Right atrium auricular region (tissue), 2 donors: ENCODE data around the gene MAP2K5. TPM values are rescaled to one million over a fixed set of nuclear protein-coding genes. Genes with fewer than 3 reads are reported as not detected.

Experiments used
- DNase-seq: peaks from one replicate; pipeline ENCODE4 v3.0.0-alpha.2; 2019; ENCODE audit warnings: low spot score
- H3K27ac ChIP-seq, 2 donors: fragments of 200-600 bp; sonication (generic); 1 replicate in 1 of 2; 2 replicates in 1 of 2; pipeline ENCODE4 v1.5.1; 2016 to 2019
- H3K27me3 ChIP-seq, 2 donors: fragments of 200-600 bp; sonication (generic); one replicate each; pipeline versions ENCODE4 v1.5.1 to v1.6.0; 2017 to 2019
- H3K36me3 ChIP-seq: fragments of 200-600 bp; sonication (generic); one replicate; pipeline ENCODE4 v1.5.1; 2016
- H3K4me1 ChIP-seq, 2 donors: fragments of 200-600 bp; sonication (generic); one replicate each; pipeline versions ENCODE4 v1.5.1 to v1.6.0; 2017 to 2019
- H3K4me3 ChIP-seq, 2 donors: fragments of 200-600 bp; sonication (generic); 1 replicate in 1 of 2; 2 replicates in 1 of 2; pipeline ENCODE4 v1.5.1; 2017 to 2019; ENCODE audit warnings: mild to moderate bottlenecking in 1 of 2, moderate library complexity in 1 of 2
- H3K9me3 ChIP-seq, 2 donors: fragments of 200-600 bp; sonication (generic); one replicate each; pipeline ENCODE4 v1.5.1; 2019
- total RNA-seq, 2 donors: library from RNA; depleted of rRNA; stranded (reverse); fragments of >200 nt; gene quantifications; one replicate each; pipeline ENCODE4 v1.1.0, GENCODE V29; 2016
- TF ChIP-seq, protein P1 (sequence below), 2 donors: fragments of 200-600 bp; sonication (generic); IDR thresholded peaks; one replicate each; pipeline ENCODE4 v1.5.1; 2019; ENCODE audit warnings: antibody characterized with exemption in 2 of 2

Gene MAP2K5
- 1 to 10 TPM; 5.8 to 6.7 TPM for total RNA-seq

GRCh38 chr15:67542420-67543347 lies at the start of gene MAP2K5:
Gene MAP2K5, plus strand, starts transcription at chr15:67542703. Its CDS starts 633 bp downstream, at chr15:67543336.
- peak; percentile 87 for DNase-seq
- Histone ChIP-seq H3K4me3 (peak within 1 kb of the TSS; percentile 74 to 85), H3K9me3 (no peaks in the 10 kb centered on the region), H3K4me1 (peaks cover 0 to 27% of the 10 kb centered on the region in 2 donors), H3K27ac (peak within 1 kb of the TSS; percentile 88), H3K27me3 (no peaks in the 10 kb centered on the region), H3K36me3 (no peaks in the 10 kb centered on the region)
- TF ChIP-seq, protein P1, sequence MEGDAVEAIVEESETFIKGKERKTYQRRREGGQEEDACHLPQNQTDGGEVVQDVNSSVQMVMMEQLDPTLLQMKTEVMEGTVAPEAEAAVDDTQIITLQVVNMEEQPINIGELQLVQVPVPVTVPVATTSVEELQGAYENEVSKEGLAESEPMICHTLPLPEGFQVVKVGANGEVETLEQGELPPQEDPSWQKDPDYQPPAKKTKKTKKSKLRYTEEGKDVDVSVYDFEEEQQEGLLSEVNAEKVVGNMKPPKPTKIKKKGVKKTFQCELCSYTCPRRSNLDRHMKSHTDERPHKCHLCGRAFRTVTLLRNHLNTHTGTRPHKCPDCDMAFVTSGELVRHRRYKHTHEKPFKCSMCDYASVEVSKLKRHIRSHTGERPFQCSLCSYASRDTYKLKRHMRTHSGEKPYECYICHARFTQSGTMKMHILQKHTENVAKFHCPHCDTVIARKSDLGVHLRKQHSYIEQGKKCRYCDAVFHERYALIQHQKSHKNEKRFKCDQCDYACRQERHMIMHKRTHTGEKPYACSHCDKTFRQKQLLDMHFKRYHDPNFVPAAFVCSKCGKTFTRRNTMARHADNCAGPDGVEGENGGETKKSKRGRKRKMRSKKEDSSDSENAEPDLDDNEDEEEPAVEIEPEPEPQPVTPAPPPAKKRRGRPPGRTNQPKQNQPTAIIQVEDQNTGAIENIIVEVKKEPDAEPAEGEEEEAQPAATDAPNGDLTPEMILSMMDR (IDR thresholded peaks at IDR 0.05), result no peak

- no peaks in the 10 kb centered on the region for H3K9me3 ChIP-seq
- H3K4me3 ChIP-seq, result no peak overlapping the region
- DNase-seq, result no peak
- H3K36me3 ChIP-seq, result no peaks in the 10 kb centered on the region
- TF ChIP-seq, protein P1 (IDR thresholded peaks at IDR 0.05), result no peak
- no peaks in the 10 kb centered on the region for H3K27me3 ChIP-seq
- H3K27ac ChIP-seq, result no peak overlapping the region
- no peaks in the 10 kb centered on the region for H3K4me1 ChIP-seq
Measured at GRCh38 chr15:67495585-67495984, 46.9 kb upstream of the MAP2K5 start.

DNA sequence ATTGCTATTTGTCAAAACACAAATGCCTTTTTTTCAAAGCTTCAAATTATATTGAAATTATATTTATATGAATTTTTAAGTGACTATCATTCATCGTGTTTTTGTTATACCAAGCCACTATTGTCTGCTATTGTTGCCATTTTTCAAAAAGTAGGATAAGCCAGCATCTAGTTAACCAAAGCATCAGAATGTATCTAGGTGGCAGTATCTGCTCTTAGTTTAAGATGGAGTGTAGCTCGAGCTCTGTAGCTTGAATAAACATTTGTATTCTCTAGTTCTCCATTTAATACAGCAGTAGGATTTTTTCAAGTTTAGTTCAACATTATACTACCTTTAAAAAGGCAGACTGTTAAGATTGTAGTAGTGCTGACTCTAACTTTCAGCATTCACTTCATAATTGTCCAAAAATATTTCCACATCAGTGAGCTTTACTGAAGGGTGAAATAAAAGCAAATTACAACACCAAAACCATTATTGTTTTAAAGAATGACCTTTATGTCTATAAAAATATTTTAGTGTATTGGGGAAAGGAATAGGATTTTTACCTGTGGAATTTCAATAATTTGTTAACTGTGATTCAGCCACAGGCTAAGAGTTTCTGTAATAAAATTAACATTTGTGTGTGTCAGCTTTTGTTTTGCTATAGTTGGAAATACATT lies 41.2 kb upstream of the MAP2K5 start:
- Histone ChIP-seq H3K27me3 (no peaks in the 10 kb centered on the region), H3K36me3 (no peaks in the 10 kb centered on the region), H3K4me1 (no peaks in the 10 kb centered on the region), H3K4me3 (no peak overlapping the region), H3K9me3 (no peaks in the 10 kb centered on the region), H3K27ac (no peak overlapping the region)
- TF ChIP-seq, protein P1 (IDR thresholded peaks at IDR 0.05), result peak in 1 of 2 donors; percentile 55
- DNase-seq, result no peak

- Histone ChIP-seq H3K4me1 (no peaks in the 10 kb centered on the region), H3K9me3 (no peaks in the 10 kb centered on the region), H3K27me3 (no peaks in the 10 kb centered on the region), H3K36me3 (no peaks in the 10 kb centered on the region), H3K4me3 (no peak overlapping the region), H3K27ac (no peak overlapping the region)
- DNase-seq, result no peak
- TF ChIP-seq, protein P1 (IDR thresholded peaks at IDR 0.05), result no peak
Measured at GRCh38 chr15:67501836-67502461, 40.6 kb upstream of the MAP2K5 start.

- TF ChIP-seq, protein P1 (IDR thresholded peaks at IDR 0.05), result no peak
Measured at GRCh38 chr15:67504056-67504455, 38.4 kb upstream of the MAP2K5 start.

More at GRCh38 chr15:67504056-67504455, 38.4 kb upstream of the MAP2K5 start:
- Histone ChIP-seq H3K4me3 (no peak overlapping the region), H3K27me3 (no peaks in the 10 kb centered on the region), H3K27ac (no peak overlapping the region), H3K4me1 (no peaks in the 10 kb centered on the region), H3K9me3 (no peaks in the 10 kb centered on the region), H3K36me3 (no peaks in the 10 kb centered on the region)
- no peak for DNase-seq
